AG10803 (cell line): Measurements from ENCODE around the gene RAC2.

ENCODE experiments used
- DNase-seq: peaks from one replicate; pipeline ENCODE4 v3.0.0; 2010; ENCODE audit warnings: low read depth
- H3K4me3 ChIP-seq: 2 replicates; pipeline ENCODE4 v1.5.1; 2011; ENCODE audit warnings: mild to moderate bottlenecking, low read length, control low read depth
- CTCF ChIP-seq: conservative IDR thresholded peaks from 2 replicates; pipeline ENCODE4 v1.5.1; 2011; ENCODE audit warnings: mild to moderate bottlenecking, low read length, control low read depth, inconsistent platforms

Gene RAC2

GRCh38 chr22:37199760-37200108 is 44.3 kb downstream of the RAC2 start:
- TF ChIP-seq CTCF = no peak

GRCh38 chr22:37199103-37199759 is 44.8 kb downstream of the RAC2 start:
- peak overlapping the region; percentile 81 for H3K4me3 ChIP-seq
- peak; percentile 78 for TF ChIP-seq CTCF
- DNase-seq = peak; percentile 94

More at GRCh38 chr22:37199760-37200108, 44.3 kb downstream of the RAC2 start:
- no peak for DNase-seq
- peak overlapping the region; percentile 53 for H3K4me3 ChIP-seq

GRCh38 chr22:37198258-37199102 is 45.6 kb downstream of the RAC2 start:
- peak; percentile 68 for DNase-seq
- H3K4me3 ChIP-seq = peak overlapping the region; percentile 81
- peak; percentile 66 for TF ChIP-seq CTCF

- peak; percentile 52 for DNase-seq
- peak overlapping the region; percentile 8; the same call in 1 of the 2 replicates for H3K4me3 ChIP-seq
- TF ChIP-seq CTCF = no peak; the same call in 1 of the 2 replicates
Observed at GRCh38 chr22:37197451-37198257, 46.4 kb downstream of the RAC2 start.

- H3K4me3 ChIP-seq = no peak overlapping the region
- peak; percentile 12 for TF ChIP-seq CTCF
- DNase-seq = peak; percentile 87
Observed at GRCh38 chr22:37196539-37197450, 47.3 kb downstream of the RAC2 start.

- no peak for TF ChIP-seq CTCF
- H3K4me3 ChIP-seq = no peak overlapping the region
- DNase-seq = peak; percentile 16
Observed at GRCh38 chr22:37195921-37196320, 48.1 kb downstream of the RAC2 start.
